ENCODE measurements around the gene CLRN3.

The CLRN3 gene

GRCh38 chr10:127934383-127934782 is 41.6 kb upstream of the CLRN3 start:
- no peak for TF ChIP-seq CTCF (IDR thresholded peaks at IDR 0.05; ENCODE audit: low read depth, low read length)
- in situ Hi-C loops (cut with HindIII; ENCODE audit: low sequenced_read_pairs): no loop called here
- DNase-seq (ENCODE audit: low read depth, low spot score): no peak
- H3K4me3 ChIP-seq (ENCODE audit: low read depth, low read length): no peak overlapping the region

- in situ Hi-C loops (cut with HindIII; ENCODE audit: low sequenced_read_pairs): no loop called here
- DNase-seq (ENCODE audit: low read depth, low spot score): no peak
- H3K4me3 ChIP-seq (ENCODE audit: low read depth, low read length): no peak overlapping the region
- no peak for TF ChIP-seq CTCF (IDR thresholded peaks at IDR 0.05; ENCODE audit: low read depth, low read length)
Observed at GRCh38 chr10:127933271-127933670, 40.5 kb upstream of the CLRN3 start.

- no peak for TF ChIP-seq CTCF (IDR thresholded peaks at IDR 0.05; ENCODE audit: low read depth, low read length)
- in situ Hi-C loops (cut with HindIII; ENCODE audit: low sequenced_read_pairs): no loop called here
- no peak overlapping the region for H3K4me3 ChIP-seq (ENCODE audit: low read depth, low read length)
- no peak for DNase-seq (ENCODE audit: low read depth, low spot score)
Observed at GRCh38 chr10:127932521-127933270, 40.0 kb upstream of the CLRN3 start.

GRCh38 chr10:127928021-127928806 is 35.5 kb upstream of the CLRN3 start:
- peak; percentile 65 for DNase-seq (ENCODE audit: low read depth, low spot score)

GRCh38 chr10:127926455-127926854 is 33.7 kb upstream of the CLRN3 start:
- no peak for DNase-seq (ENCODE audit: low read depth, low spot score)
- in situ Hi-C loops (cut with HindIII; ENCODE audit: low sequenced_read_pairs): no loop called here

More at GRCh38 chr10:127928021-127928806, 35.5 kb upstream of the CLRN3 start:
- TF ChIP-seq CTCF (IDR thresholded peaks at IDR 0.05; ENCODE audit: low read depth, low read length): no peak
- in situ Hi-C loops (cut with HindIII; ENCODE audit: low sequenced_read_pairs): no loop called here
- no peak overlapping the region for H3K4me3 ChIP-seq (ENCODE audit: low read depth, low read length)

More at GRCh38 chr10:127926455-127926854, 33.7 kb upstream of the CLRN3 start:
- H3K4me3 ChIP-seq (ENCODE audit: low read depth, low read length): no peak overlapping the region
- no peak for TF ChIP-seq CTCF (IDR thresholded peaks at IDR 0.05; ENCODE audit: low read depth, low read length)

Measured in astrocyte of the spinal cord (primary cell).